Measurements from ENCODE around the gene ARHGEF37. TPM values are rescaled to one million over a fixed set of nuclear protein-coding genes. Genes with fewer than 3 reads are reported as not detected.
A peak's percentile ranks its signal among the peaks of the same experiment; 100 is the strongest.

Gene ARHGEF37
- total RNA-seq, 1 donor from 2014 or later: 6.5 TPM

- DNase-seq (ENCODE audit: low spot score) (no peak), ATAC-seq (no peak)
Observed at GRCh38 chr5:149622466-149622865, 41.2 kb downstream of the ARHGEF37 start.

GRCh38 chr5:149623473-149623872 lies 42.2 kb downstream of the ARHGEF37 start:
- DNase-seq (ENCODE audit: low spot score): no peak
- no peak for ATAC-seq

- no peak for ATAC-seq
- DNase-seq (ENCODE audit: low spot score): no peak
Observed at GRCh38 chr5:149627070-149627469, 45.8 kb downstream of the ARHGEF37 start.

GRCh38 chr5:149628221-149628620 lies 46.9 kb downstream of the ARHGEF37 start:
- ATAC-seq (peak; percentile 60), DNase-seq (ENCODE audit: low spot score) (no peak)

- no peak for DNase-seq (ENCODE audit: low spot score)
- ATAC-seq: no peak
Observed at GRCh38 chr5:149628846-149629388, 47.6 kb downstream of the ARHGEF37 start.

- DNase-seq (ENCODE audit: low spot score) (no peak), ATAC-seq (no peak)
Observed at GRCh38 chr5:149629421-149629820, 48.1 kb downstream of the ARHGEF37 start.

GRCh38 chr5:149630337-149630736 lies 49.0 kb downstream of the ARHGEF37 start:
- no peak for DNase-seq (ENCODE audit: low spot score)
- no peak for ATAC-seq

GRCh38 chr5:149631506-149631905 lies 50.2 kb downstream of the ARHGEF37 start:
- ATAC-seq (no peak), DNase-seq (ENCODE audit: low spot score) (no peak)

GRCh38 chr5:149632311-149633251 lies 51.3 kb downstream of the ARHGEF37 start:
- no peak for DNase-seq (ENCODE audit: low spot score)
- peak; percentile 4 for ATAC-seq

GRCh38 chr5:149633476-149634350 lies 52.4 kb downstream of the ARHGEF37 start:
- DNase-seq (ENCODE audit: low spot score) (no peak), ATAC-seq (no peak)

- no peak for ATAC-seq
- no peak for DNase-seq (ENCODE audit: low spot score)
Observed at GRCh38 chr5:149635394-149635793, 54.1 kb downstream of the ARHGEF37 start.

- no peak for ATAC-seq
- DNase-seq (ENCODE audit: low spot score): no peak
Observed at GRCh38 chr5:149636191-149636860, 55.0 kb downstream of the ARHGEF37 start.

GRCh38 chr5:149636861-149637246 lies 55.6 kb downstream of the ARHGEF37 start:
- DNase-seq (ENCODE audit: low spot score): no peak

GRCh38 chr5:149638136-149638535 lies 56.8 kb downstream of the ARHGEF37 start:
- DNase-seq (ENCODE audit: low spot score) (no peak), ATAC-seq (no peak)

More at GRCh38 chr5:149636861-149637246, 55.6 kb downstream of the ARHGEF37 start:
- peak; percentile 70 for ATAC-seq

GRCh38 chr5:149638546-149639241 lies 57.4 kb downstream of the ARHGEF37 start:
- no peak for ATAC-seq
- no peak for DNase-seq (ENCODE audit: low spot score)

- peak; percentile 66 for DNase-seq (ENCODE audit: low spot score)
- peak; percentile 79 for ATAC-seq
Observed at GRCh38 chr5:149639737-149640136, 58.4 kb downstream of the ARHGEF37 start.

GRCh38 chr5:149640350-149640999 lies 59.2 kb downstream of the ARHGEF37 start:
- ATAC-seq: peak; percentile 42
- no peak for DNase-seq (ENCODE audit: low spot score)

- peak; percentile 83 for ATAC-seq
Observed at GRCh38 chr5:149641000-149641576, 59.8 kb downstream of the ARHGEF37 start.

GRCh38 chr5:149641600-149641999 lies 60.3 kb downstream of the ARHGEF37 start:
- DNase-seq (ENCODE audit: low spot score) (no peak), ATAC-seq (no peak)

More at GRCh38 chr5:149641000-149641576, 59.8 kb downstream of the ARHGEF37 start:
- peak; percentile 78 for DNase-seq (ENCODE audit: low spot score)

All from left lobe of liver (tissue), 2 donors.